GM18507 (cell line): ENCODE data around the gene INPP5J.
A peak's percentile ranks its signal among the peaks of the same experiment; 100 is the strongest.
"Not testable (repeated sequence)": the region's sequence is repeated elsewhere in the genome, so short reads cannot be mapped to it uniquely, and the experiment has no call there.

ENCODE experiments used
- DNase-seq: peaks from one replicate; pipeline ENCODE4 v3.0.0; 2011; ENCODE audit warnings: low read depth; ENCODE audit not compliant: insufficient read length; ENCODE audit errors: extremely low spot score
- FAIRE-seq: peaks from 2 replicates; lab custom pipeline; 2011; peaks lifted over from hg19 to GRCh38; lab: Jason Lieb, UNC

The INPP5J gene

DNA sequence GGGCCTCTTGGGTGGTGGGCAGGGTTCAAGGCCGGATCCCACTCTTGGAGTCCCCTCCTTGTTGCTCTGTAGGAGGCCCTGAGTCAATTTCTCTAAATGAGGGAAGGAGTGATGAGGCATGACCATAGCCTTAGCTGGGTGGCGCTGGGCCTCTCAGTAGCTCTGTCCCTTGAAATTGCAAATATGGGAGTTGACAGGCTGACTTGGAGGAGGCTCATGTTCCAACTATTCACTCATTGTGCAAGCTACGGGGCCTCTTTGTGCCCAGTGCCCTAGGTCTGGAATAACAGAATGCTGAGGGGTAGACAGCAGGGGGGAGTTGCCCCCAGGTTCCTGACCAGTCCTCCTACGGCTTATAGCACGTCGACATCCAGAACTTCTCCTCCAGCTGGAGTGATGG is 23.4 kb upstream of the INPP5J start:
- no peak for DNase-seq
- no peak for FAIRE-seq

DNA sequence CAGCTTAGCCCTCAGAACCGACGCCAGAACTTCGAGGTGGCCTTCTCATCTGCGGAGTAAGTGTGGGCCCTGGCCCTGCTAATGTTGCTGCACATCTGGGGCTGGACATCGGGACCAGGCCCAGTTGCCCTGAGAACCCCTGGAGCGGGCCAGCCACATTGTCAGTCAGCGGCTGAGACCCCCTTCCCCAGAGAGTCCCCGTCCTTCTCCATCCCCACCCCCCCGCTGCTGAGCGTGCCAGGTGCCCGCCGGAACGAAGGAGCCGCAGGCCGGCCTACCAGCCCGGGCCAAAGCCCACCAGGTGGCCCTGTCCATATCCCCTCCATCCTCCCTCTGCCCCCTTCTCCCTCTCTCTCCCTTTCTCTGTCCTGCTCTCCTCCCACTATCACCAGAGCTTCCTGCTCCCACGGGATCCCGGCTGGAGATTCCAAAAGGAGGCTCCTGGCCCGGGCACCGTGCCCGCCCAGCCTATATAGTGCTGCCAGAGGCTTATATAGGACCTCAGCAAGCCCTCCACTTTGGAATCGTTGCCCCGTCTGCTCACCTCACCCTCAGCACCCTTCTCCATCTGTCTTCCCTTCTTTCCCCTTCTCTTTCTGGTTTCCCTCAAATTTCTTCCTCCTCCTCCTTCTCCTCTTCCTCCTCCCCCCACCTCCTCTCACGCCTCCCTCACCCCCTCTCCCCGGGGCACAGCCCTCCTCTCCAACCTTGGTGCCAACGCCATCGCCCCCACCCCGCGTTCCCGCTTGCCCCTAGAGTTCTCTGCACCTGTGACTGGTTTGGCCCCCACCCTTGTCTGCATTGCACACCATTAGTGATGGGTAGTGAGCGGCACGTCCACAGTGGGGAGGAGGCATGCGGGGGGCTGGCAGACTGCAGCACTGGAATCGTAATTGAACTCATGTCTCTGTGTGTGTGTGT is 22.7 kb upstream of the INPP5J start:
- DNase-seq (no peak), FAIRE-seq (no peak)

DNA sequence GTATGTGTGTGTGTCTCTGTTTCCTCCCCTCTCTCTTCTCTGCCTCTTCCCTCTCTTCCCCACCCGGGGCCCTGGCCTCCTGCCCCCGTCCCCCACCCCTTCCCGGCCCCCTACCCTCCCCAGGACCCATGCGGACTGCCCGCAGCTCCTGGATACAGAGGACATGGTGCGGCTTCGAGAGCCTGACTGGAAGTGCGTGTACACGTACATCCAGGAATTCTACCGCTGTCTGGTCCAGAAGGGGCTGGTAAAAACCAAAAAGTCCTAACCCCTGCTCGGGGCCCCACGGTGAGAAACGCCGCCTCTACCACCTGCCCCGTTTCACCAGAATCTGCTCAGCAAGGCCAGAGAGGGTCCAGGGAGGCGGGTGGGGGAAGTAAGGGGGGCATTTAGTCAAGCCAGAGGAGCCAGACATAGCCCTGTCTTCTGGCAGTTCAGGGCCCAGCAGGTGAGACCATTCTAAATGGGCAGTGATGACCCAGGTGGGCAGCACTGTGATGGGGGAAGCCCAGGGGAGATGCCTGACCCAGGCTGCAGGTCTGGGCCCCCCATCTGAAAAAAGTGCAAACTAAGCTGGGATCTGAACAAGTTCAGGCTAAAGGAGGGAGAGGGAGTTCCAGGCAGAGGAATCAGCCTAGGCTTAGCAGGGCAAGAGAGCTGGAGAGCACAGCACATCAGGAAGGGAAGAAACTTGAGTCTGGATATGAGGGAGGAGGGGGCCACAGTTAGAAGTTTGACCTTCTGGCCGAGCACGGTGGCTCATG is 21.8 kb upstream of the INPP5J start:
- DNase-seq (no peak), FAIRE-seq (no peak)

DNA sequence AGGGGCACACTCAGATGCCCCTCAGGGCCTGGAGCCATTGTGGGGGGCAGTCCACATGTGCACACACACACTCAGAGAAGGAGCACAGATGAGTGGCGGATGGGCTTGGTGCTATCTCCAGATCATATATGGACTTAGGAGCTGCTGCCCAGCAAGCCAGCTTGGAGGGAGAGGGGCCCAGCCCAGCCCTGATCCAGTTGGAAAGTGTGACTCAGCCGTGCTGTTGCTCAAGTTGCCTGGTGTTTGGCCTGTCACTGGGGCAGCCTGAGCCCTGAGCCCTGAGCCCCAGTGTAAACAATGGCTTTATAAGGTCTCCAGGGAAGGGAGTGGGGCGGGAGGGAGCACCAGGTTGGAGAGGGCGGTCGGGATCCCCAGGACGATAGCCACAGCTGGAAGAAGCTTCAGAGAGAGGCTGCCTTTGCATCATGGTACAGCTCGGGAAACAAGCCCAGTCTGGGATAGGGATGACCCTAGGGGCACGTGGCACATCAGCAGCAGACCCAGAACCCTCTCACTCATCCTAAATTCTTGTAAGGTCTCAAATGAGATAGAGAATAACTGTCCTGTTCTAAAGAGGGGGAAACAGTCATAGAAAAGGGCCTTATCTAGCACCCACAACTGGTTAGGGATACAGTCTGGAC is 20.2 kb upstream of the INPP5J start:
- FAIRE-seq: no peak
- DNase-seq: no peak

DNA sequence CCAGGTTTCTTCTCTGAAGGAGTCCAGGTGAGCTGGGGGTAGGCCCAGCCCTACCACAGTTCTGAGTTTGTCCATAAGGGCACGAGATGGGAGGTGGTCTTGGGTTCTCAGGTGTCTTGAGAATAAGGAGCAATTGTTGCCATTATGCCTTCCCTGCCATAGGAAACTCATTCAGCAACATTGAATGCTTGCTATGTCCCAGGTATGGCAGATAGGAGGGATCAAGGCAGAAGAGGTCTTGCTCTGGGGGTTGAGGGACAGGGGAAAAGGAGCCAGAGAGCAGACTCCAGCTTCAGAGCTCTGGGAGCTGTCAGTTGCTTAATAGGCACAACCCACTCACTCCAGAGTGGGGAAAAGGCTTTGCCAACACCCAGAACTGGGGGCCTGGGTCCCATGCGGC is 19.7 kb upstream of the INPP5J start:
- FAIRE-seq (no peak), DNase-seq (no peak)

DNA sequence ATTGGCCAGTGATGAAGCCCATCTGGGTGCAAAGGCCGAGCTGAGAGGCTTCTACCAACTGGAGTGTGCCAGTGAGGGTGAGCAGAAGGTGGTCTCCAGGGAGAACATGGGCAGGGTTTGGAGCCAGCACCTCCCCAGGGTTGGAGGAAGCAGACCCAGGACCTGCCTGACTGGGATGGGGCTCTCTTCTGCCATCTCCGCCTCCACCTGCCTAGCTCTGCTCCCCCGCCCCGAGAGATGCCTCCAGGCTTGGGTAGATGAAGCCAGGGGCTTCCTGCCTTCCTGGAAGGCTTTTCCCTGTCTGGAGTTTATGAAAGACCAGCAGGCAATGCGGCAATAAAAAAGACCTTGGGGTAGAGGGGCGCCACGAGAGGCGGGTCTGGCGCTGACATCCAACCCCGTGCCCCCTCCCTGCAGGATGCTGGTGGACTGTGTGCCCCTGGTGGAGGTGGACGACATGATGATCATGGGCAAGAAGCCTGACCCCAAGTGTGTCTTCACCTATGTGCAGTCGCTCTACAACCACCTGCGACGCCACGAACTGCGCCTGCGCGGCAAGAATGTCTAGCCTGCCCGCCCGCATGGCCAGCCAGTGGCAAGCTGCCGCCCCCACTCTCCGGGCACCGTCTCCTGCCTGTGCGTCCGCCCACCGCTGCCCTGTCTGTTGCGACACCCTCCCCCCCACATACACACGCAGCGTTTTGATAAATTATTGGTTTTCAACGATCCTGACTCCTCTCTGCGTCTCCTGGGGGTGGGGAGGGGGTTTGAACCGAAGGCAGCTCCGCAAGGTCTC is 18.7 kb upstream of the INPP5J start:
- FAIRE-seq (no peak), DNase-seq (no peak)

DNA sequence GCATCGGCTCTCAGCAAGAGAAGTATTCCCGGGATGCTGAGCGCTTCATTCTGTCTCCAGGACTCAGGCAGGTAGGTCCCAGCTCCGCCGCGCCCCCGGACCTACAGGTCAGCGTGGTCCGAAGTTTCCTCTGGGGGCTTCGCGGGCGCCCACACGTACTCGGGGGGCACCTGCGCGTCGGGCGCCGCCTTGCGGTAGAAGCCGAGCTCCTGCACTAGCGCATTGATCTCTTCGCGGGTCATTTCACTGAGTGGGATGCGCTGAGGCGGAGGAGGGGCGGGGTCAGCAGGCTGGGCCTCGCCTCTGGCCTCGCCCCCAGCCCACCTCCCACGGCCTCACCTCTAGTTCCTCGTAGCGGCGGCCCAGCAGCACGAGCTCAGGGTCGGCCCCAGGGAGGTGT is 17.9 kb upstream of the INPP5J start:
- FAIRE-seq: no peak
- DNase-seq: no peak

DNA sequence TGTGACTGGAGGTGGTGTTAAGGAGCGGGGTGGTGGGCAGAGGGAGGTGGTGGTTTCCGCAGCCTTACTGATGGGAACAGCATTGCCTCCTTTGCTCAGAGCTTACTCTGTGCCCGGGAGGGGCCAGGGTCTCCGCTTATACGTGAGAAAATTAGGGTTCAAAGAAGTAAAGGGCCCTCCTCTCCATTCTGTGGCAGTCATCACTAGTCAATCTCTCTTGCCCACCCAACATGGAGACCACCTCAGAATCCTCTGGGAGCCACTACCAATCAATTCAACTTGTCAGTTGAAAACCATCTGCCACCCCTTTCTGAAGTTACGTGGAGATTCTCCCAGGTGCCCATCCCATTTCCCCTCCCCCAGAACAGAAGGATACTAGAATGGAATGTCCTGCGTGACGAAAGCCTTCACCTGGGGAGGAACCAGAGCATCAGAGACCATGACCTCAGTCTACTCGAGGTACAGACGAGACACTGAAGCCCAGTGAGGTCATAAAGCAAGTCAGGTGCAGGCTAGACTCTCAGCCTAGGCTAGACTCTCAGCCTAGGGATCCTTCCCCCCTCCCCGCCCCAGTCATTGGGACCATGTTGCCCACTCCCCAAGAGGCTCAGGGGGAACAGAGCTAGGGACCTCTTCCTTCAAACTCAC is 17.4 kb upstream of the INPP5J start:
- FAIRE-seq (no peak), DNase-seq (no peak)

DNA sequence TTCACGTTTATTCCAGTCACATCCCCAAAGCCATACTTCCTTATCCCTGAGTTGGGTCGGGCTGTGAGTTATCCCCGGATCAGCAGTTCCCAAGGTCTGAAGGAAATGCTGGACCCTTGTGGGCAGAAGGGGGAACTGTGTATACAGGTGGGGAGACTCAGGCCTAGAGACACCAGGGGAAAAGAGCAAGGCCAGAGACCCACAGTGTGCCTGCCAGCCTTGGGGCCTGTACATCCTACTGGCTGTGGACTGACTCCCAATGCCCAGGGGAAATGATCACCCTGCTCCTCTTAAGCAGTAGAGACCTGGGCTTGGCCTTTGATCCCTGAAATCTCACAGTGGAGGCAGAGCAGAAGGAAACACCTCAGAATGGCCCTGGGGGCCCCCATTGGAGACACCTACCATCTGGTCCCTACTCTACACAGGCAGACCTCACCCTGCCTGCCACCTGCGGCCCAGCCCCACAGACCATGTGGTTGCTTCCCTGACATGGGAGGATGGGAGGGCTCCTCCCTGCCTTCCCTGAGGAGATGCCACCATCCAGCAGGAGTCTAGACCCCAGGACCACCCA is 16.7 kb upstream of the INPP5J start:
- DNase-seq (no peak), FAIRE-seq (no peak)

DNA sequence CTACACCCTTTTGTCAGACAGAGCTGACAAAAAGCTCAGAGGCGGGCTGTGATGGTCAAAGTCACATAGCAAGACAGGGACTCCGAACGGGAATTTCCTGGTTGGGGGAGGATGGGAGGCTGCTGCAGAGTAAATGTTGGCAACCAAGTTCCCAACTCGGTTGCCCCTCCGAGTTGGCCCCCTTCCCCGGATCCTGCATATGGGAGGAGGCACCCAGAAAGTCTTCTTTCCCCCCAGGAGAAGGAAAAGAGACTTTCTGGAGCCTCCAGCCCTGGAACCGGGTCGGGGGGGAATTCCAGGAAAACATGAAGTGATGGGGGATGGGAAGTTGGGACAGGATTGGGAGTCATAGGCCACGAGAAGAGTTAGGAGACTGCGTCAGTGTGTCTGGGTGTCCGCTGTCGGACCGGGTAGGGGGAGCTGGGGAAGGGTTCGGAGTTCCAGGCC is 16.0 kb upstream of the INPP5J start:
- DNase-seq (no peak), FAIRE-seq (no peak)

DNA sequence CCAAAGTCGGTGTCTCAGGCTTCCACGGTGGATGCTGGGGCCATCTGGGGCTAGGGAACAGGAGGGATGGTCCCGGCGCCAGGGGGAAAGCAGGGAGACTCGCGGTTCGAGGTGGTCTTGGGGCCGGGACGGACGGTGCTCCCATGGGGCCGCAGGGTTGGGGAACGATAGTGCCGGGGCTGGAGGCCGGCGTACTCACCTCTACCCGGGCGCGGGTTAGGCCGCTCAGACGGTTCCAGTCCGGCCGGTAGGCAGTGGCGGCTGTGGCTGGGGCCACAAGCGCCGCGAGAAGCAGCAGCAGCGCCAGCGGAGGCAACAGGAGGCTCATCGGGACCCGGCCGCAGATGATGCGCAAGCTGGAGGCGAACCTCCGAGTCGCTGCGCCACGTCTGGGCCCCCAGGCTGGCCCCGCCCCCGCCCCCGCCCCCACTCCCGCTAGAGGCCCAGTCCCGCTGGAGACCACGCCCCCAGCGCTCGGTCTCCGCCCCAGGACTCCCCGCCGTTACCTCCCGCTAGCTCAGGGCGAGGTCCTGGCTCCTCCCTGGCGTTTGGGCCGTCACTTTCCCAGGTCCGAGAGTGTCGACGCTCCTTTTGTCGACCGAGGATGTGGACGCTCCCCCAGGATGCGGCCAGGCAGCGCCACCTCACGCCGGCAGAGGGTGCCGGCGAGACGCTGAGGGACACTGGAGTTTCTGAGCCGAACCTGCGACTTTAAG is 15.4 kb upstream of the INPP5J start, which contains the start of gene SELENOM:
Gene SELENOM, minus strand, starts transcription at position 391 of the 716 bp plus-strand sequence. Its CDS starts 63 bp downstream, at position 328.
- FAIRE-seq (peak; percentile 94), DNase-seq (peak; percentile 83)

DNA sequence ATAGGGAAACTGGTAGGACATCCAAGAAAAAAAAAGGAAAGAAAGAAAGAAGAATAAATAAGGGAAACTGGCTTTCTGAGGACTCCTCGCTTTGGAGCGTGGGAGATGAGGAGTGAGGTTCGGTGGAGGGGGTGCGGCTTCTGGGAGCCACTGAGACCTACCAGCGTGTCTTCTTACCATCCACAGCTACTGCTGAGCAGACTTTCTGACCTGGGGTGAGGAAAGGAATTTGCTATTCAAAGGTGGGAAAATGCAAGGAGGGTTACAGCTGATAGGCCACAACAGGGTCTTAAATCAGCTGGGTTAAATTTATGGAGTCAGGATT is 14.9 kb upstream of the INPP5J start:
- no peak for FAIRE-seq
- DNase-seq: no peak

DNA sequence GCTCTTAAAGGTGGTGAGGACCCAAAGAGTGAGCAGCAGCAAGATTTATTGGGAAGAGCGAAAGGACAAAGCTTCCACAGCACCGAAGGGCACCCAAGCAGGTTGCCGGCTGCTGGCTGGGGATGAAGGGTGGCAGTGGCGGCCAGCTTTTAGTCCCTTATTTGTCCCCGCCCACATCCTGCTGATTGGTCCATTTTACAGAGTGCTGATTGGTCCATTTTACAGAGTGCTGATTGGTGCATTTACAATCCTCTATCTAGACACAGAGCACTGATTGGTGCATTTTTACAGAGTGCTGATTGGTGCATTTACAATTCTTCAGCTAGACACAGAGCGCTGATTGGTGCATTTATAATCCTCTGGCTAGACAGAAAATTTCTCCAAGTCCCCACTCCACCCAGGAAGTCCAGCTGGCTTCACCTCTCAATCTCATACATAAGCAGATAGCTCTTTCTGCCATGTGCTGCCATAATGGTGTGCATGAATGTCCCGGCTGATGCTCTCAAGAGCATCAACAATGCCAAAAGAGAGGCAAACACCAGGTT is 10.1 kb upstream of the INPP5J start:
- DNase-seq, FAIRE-seq: not testable (repeated sequence)

DNA sequence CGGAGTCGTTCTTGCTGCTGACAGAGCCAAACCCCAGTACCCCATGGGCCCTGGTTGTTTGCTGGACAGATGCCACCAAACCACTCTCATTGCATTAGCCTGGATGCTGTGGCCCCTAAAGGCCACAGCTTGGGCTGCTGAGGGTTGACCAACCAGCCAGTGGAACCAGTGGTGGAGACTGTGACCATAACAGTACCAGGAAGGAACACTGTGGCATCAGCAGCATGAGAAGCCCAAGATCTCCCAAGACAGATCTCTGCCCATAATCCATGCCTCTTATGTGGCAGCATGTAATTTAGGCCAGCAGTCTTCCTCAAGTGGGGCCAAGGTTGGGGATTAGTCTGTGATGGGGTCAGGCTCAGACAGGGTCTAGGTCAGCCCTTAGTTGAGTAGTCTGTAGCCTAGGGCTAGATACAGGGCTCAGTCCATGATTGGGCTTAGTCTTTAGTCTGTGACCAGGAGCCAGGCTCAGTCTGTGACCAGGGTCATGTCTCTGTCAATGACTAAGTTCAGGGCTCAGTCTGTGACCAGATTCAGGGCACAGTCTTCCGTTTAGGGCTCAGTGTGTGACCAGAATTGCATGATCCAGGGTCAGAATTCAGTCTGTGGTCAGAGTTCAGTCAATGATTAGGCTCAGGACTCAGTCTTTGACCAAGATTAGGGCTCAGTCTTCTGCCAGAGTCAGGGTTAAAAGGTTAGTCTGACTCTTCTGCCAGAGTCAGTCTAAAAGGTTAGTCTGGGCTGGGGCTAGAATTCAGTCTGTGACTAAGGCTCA is 4.5 kb upstream of the INPP5J start:
- DNase-seq (no peak), FAIRE-seq (no peak)

DNA sequence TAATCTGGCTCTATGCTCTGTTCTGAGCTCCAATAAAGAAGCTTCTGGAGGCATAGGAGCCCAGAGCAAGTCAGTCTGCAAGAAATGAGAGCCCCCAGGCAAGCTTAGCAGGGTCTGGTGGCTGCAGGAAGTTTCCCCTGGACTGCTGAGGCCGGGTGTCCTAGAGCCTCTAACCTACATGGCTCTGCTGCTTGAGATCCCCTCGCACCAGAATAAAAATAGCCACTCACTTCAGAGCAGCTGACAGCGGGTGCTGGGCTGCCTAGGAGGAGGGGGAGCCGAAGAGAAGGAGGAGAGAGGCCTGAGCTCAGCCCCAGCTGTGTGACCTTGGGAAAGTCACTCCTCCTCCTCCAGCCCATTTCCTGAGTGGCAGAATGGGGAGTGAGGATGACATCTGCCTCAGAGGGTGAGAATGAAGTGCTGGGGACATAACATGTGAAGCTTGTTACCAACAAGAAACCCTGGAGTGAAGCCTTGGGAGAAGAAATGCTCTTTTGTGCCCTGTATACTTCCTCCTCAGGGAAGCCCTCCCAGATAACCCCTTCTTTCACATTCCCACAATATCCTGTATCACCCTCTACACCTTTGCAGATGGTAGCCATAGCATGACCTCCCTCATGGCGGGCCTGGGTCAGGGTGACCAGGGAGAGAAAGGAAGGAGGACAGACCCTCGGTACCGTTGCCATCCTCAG is 3.6 kb upstream of the INPP5J start:
- FAIRE-seq: no peak

DNA sequence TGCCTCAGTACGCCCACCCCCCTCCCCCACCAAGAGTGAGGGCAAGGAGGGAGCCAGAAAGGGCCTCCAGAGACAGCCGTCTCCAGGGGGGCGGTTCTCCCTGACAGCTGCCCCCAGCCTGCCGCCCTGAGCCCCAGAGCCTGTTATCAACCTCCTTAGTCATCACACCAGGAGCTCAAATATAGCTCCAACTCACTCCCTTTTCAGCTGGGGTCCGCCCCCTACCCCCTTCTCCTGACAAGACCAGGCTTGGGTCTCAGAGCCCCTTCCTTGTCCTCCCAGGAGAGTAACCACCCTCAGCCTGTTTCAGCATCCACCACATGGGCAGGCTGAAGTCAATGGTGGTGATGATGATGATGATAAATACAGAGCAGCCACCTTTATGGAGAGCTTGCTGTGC is 2.5 kb upstream of the INPP5J start:
- DNase-seq (no peak), FAIRE-seq (no peak)

More for the DNA sequence above, 3.6 kb upstream of the INPP5J start:
- DNase-seq: no peak

DNA sequence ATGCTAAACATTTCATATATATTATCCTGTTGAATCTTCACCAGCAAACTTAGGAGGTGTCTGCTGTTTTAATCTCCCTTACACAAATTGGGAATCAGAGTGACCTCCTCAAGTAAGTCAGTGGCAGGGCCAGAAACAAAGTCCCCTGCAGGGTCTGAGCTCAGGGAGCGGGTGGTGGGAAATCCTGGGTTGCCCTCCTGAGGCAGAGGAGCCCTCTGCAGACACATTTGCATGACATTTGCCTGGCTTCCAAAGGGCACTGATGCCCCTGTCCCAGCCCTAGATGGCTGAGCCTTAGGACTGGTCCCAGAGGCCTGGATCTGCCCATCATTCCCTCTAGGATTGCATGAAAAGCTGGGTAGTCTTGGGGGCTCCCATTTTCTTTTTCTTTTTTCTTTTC is 2.1 kb upstream of the INPP5J start:
- FAIRE-seq (no peak), DNase-seq (no peak)
